Hippocampal formation (tissue), 2 donors: ENCODE data around the gene CLEC4A.
A peak's percentile ranks its signal among the peaks of the same experiment; 100 is the strongest.
"Not testable (repeated sequence)": the region's sequence is repeated elsewhere in the genome, so short reads cannot be mapped to it uniquely, and the experiment has no call there.

Source experiments
- DNase-seq, 2 donors: peaks; one replicate each; lab custom pipeline; 2025; lab: John Stamatoyannopoulos, UW

Gene CLEC4A

DNA sequence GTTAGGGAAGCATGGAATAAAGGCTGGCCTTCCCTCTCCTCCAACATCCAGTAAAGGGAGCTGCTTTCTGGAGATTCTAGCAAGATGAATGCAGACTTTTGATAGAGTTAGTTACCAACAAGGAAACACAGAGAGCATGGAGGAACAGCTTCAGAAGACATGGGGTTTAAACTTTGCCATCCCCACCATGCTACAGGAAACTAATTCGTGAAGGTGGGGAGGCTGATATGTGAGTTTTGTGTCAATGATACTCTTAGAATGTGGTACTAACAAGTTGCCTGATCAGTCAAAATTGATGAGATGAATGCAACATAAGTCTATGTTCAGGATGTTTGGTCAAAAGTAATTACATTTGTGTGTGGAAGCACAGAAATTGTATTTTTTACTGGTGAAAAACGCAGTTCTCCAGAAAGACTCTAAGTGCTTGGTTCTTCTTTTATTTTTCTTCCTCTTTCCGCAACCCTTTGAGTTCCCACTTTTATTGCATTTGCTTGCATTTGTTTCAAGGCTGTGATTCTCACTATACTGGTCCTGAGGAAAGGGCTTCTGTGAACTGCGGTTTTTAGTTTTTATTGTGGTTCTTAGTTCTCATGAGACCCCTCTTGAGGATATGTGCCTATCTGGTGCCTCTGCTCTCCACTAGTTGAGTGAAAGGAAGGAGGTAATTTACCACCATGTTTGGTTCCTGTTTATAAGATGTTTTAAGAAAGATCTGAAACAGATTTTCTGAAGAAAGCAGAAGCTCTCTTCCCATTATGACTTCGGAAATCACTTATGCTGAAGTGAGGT, at the start of gene CLEC4A:
Gene CLEC4A (plus strand): TSS at position 494 of the 789 bp plus-strand sequence. CDS start 262 bp downstream, at position 756.
- peak in 1 of 2 donors; percentile 6 for DNase-seq

DNA sequence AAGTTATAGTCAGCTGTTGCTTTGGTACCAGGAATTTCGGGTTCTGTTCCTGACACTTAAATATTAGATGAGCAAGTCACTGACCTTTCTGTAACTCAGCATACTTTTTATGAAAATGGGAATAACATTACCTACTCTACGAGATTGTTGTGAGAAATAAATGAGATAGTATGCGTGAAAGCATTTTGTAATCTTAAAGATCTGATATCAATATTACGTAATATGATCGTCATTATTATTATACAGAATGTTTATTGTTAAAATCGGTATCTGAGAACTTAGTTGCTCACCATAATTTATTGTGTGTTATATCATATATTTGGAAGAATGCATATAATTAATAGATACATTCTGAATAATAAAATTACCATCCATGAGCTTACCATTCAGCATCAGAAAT, 47.5 kb upstream of the CLEC4A start:
- no peak for DNase-seq

- DNase-seq, result no peak
Observed at GRCh38 chr12:8076366-8076765, 47.1 kb upstream of the CLEC4A start.

DNA sequence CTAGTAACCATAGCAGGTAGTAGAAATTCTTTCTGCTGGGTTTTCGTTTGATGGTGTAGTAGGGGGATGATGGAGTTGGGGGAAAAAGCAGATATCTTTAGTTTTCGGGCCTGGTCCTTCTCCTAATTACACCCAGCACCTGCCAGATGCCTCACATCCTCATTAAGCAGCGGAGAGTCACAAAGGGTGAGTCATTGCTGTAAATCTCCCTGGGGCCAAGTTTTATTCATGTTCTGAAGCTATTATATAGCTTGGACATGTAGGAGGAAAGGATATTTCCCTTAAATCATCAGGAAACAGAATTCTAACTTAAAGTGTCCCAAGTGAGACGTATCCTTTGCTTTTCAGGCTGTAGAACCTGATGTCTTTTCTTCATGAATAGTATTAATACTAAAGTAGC, 46.2 kb upstream of the CLEC4A start:
- no peak for DNase-seq

DNA sequence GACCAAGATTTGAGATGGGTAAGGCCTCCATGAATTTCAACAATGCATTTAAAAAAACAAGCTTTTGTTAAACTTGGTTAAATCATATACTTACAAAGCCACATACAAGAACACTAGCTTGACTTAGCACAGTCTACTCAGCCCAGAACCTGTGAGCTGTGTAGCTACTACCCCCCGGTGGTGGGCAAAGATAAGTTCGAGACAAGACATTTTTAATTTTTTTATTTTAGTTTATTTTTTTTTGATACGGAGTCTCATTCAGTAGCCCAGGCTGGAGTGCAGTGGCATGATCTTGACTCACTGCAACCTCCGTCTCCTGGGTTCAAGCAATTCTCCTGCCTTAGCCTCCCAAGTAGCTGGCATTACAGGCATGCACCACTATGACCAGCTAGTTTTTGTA, 45.0 kb upstream of the CLEC4A start:
- peak in 1 of 2 donors; percentile 15 for DNase-seq

GRCh38 chr12:8078916-8079315, 44.5 kb upstream of the CLEC4A start:
- no peak for DNase-seq

GRCh38 chr12:8080120-8080519, 43.3 kb upstream of the CLEC4A start:
- DNase-seq, result no peak

DNA sequence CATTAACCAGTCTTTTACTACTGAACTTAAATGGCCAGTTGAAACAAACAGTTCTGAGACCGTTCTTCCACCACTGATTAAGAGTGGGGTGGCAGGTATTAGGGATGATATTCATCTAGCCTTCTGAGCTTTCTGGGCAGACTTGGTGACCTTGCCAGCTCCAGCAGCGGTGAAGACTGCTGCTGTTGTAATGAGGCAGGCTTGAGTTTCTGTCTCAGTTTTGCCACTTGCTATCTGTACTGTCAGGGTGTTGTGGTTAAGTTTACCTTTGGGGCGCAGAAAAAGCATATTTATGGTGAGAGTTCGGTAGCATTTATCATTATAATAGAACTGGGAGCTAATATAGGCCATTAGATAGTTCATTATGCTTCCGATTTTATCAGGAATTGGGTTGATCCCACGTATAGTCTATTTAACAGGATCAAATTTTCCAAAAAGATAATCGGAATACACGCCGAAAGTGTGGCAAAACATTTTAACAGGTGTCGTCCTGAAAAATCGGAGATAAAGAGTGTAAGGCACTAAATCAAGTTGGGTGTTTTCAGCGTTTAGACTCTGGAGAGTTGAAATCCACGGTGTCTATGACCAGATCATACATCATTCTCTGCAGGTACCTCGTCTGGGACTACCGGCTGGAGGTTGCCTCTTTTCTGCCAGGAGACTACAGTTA, 42.0 kb upstream of the CLEC4A start:
- peak; percentile 4 to 28 for DNase-seq

DNA sequence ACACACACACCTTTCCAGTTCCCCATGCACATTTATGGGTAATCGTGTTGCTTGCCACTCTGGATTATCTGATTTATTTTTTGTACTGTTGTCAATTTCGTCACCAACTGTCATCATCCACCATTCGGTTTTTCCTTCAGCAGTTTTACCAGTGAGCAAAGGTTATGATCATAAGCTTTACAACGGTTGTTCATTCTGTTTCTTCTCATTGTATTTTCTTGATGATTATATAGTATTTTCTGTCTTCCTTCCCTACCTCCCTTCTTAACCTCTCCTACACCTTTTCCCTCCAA, 40.7 kb upstream of the CLEC4A start:
- DNase-seq, result no peak

GRCh38 chr12:8084351-8084750, 39.1 kb upstream of the CLEC4A start:
- DNase-seq, result not testable (repeated sequence)

- DNase-seq, result no peak
Observed at GRCh38 chr12:8087666-8088065, 35.8 kb upstream of the CLEC4A start.

- no peak for DNase-seq
Observed at GRCh38 chr12:8088574-8088973, 34.8 kb upstream of the CLEC4A start.

- DNase-seq, result not testable (repeated sequence)
Observed at GRCh38 chr12:8089277-8089676, 34.1 kb upstream of the CLEC4A start.

- DNase-seq, result no peak
Observed at GRCh38 chr12:8089716-8090115, 33.7 kb upstream of the CLEC4A start.

DNA sequence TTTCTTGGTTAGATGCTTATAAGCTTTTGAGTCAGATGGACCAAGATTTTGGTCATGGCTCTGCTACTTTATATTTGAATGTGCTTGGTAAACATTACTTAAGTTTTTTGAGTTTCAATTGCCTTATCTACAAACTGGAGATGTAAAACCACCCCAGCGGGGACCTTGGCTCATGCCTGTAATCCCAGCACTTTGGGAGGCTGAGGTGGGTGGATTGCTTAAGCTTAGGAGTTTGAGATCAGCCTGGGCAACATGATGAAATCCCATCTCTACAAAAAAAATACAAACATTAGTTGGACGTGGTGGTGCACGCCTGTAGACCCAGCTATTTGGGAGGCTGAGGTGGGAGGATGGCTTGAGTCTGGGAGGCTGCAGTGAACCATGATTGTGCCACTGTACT, 30.1 kb upstream of the CLEC4A start:
- DNase-seq, result no peak

DNA sequence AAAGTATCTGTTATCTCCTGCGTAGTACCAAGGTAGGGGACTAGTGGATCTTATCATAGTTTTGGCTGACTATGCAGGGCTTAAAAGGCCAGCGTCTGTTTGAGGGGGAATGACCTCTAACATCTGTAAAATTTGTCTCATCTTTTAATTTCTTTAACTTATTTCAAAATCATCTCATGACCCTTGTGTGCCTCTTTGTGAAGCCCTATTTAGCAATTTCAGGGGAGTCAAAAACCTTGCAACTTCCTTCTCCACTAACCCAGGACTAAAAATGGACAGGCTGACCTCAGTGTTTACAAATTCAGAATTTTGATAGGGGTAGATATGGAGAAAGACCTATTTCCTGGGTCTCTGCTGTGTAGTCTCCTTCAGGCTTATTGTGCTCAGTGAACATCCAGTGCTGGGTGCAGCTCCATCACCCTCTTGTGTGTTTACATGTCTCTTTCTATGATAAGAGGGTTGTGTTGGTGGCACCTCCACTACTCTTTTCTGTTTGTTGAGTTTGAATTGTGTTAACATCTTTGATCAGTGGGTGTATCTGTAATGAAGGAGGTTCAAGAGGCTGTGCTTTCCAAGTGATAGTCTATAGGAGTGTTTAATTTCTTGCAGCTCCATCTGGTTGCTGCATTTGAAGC, 27.0 kb upstream of the CLEC4A start:
- DNase-seq, result no peak

DNA sequence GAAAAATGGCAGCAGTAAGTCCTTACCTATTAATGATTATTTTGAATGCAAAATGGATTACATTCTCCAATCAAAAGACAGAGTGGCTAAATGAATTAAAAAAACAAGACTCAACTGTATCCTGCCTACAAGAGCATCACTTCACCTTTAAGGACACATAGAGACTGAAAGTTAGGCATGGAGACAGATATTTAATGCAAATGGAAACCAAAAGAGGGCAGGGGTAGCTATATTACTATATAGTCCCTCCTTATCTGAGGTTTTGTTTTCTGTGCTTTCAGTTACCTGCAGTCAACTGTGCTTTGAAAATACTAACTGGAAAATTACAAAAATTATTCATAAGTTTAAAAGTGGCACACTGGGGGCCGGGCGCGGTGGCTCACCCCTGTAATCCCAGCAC, 24.2 kb upstream of the CLEC4A start:
- DNase-seq, result no peak

- DNase-seq, result peak; percentile 64 to 75
Observed at GRCh38 chr12:8108808-8109398, 14.5 kb upstream of the CLEC4A start.

- DNase-seq, result not testable (repeated sequence)
Observed at GRCh38 chr12:8113117-8113516, 10.3 kb upstream of the CLEC4A start.

- no peak for DNase-seq
Observed at GRCh38 chr12:8120072-8120713, 3.2 kb upstream of the CLEC4A start.

DNA sequence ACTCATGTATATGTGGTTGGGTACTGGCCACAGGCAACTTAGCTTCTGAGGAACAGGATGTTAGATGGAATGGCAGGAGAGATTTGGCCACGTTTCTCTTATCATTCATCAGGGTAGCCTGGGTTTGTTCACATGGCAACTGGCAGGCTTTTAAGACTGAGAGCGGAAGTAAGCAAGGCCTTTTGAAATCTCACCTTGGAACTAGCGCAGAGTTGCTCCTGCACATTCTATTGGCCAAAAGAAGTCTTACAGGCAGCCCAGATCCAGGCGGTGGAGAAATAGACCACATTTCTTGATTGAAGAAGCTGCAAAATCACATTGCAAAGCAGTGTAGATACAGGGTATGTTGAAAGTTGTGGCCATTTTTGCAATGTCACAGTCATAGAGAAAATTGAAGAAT, 3.7 kb downstream of the CLEC4A start:
- DNase-seq, result no peak
